ENCODE data around the gene FBXW12.

FBXW12 gene

GRCh38 chr3:48439820-48440589 is 68.0 kb downstream of the FBXW12 start, which contains the start of the genes CCDC51 and TMA7:
CCDC51 (minus strand) TSS chr3:48440119; CDS start chr3:48435128, 4,991 bp downstream.
TMA7 (plus strand) TSS chr3:48440257; CDS start chr3:48440297, 40 bp downstream.
- 0 out of 2 replicates have a peak, but pooled peaks cover 2% of the 10 kb centered on the region for H3K4me1 ChIP-seq (ENCODE audit: insufficient read depth, low read length)
- H3K27ac ChIP-seq (ENCODE audit: low read depth, low read length) = peak within 1 kb of the TSS; percentile 77
- H3K36me3 ChIP-seq (ENCODE audit: insufficient read depth, low read length) = peaks cover 31% of the 10 kb centered on the region
- H3K27me3 ChIP-seq (ENCODE audit: insufficient read depth, low read length) = no peaks in the 10 kb centered on the region
- peak within 1 kb of the TSS; percentile 90 for H3K4me3 ChIP-seq (ENCODE audit: low read length)
- peak within 1 kb of the TSS; percentile 84 for H3K9ac ChIP-seq (ENCODE audit: low read depth, low read length)
- WGBS = under 1% methylated on average over 54 of the region's 54 CpGs
- H3K9me3 ChIP-seq (ENCODE audit: insufficient read depth, low read depth, low read length) = no peaks in the 10 kb centered on the region

GRCh38 chr3:48440590-48440958 is 68.6 kb downstream of the FBXW12 start:
- peaks cover 31% of the 10 kb centered on the region for H3K36me3 ChIP-seq (ENCODE audit: insufficient read depth, low read length)
- WGBS = 2% methylated on average over 21 of the region's 21 CpGs
- H3K4me1 ChIP-seq (ENCODE audit: insufficient read depth, low read length) = peaks cover 2% of the 10 kb centered on the region; the same call in 1 of the 2 replicates
- H3K9ac ChIP-seq (ENCODE audit: low read depth, low read length) = peak overlapping the region; percentile 84
- H3K27ac ChIP-seq (ENCODE audit: low read depth, low read length) = peak overlapping the region; percentile 77
- H3K4me3 ChIP-seq (ENCODE audit: low read length) = peak overlapping the region; percentile 90
- no peaks in the 10 kb centered on the region for H3K9me3 ChIP-seq (ENCODE audit: insufficient read depth, low read depth, low read length)
- no peaks in the 10 kb centered on the region for H3K27me3 ChIP-seq (ENCODE audit: insufficient read depth, low read length)

DNA sequence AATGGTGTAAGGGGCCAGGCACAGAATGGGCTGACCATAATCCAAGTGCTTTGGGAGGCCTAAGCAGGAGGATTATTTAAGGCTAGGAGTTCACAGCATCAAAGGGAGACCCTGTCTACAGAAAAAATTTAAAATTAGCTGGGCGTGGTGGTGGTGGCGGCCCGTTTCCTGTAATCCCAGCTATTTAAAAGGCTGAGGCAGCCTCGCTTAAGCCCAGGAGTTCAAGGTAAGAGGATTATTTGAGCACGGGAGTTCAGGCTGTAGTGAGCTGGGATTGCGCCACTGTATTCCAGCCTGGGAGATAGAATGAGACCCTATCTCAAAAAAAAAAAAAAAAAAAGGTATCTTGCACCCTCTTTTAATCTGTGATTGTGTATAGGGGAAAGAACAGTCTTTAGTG is 69.9 kb downstream of the FBXW12 start:
- 94% methylated on average over 6 of the region's 6 CpGs for WGBS
- Histone ChIP-seq H3K9me3 (ENCODE audit: insufficient read depth, low read depth, low read length) (no peaks in the 10 kb centered on the region), H3K27ac (ENCODE audit: low read depth, low read length) (no peak overlapping the region), H3K4me3 (ENCODE audit: low read length) (peak overlapping the region; percentile 90), H3K9ac (ENCODE audit: low read depth, low read length) (0 out of 2 replicates have a peak overlapping the region, but pooled peaks have one; percentile 38), H3K27me3 (ENCODE audit: insufficient read depth, low read length) (no peaks in the 10 kb centered on the region), H3K4me1 (ENCODE audit: insufficient read depth, low read length) (no peaks in the 10 kb centered on the region; the same call in 1 of the 2 replicates), H3K36me3 (ENCODE audit: insufficient read depth, low read length) (peaks cover 31% of the 10 kb centered on the region)

All from HUES64 (cell line).